Measurements from ENCODE around the gene MOCS3. TPM values are rescaled to one million over a fixed set of nuclear protein-coding genes. Genes with fewer than 3 reads are reported as not detected.

MOCS3 gene
- total RNA-seq, 2 donors from 2014 or later: 3.2 to 3.8 TPM

DNA sequence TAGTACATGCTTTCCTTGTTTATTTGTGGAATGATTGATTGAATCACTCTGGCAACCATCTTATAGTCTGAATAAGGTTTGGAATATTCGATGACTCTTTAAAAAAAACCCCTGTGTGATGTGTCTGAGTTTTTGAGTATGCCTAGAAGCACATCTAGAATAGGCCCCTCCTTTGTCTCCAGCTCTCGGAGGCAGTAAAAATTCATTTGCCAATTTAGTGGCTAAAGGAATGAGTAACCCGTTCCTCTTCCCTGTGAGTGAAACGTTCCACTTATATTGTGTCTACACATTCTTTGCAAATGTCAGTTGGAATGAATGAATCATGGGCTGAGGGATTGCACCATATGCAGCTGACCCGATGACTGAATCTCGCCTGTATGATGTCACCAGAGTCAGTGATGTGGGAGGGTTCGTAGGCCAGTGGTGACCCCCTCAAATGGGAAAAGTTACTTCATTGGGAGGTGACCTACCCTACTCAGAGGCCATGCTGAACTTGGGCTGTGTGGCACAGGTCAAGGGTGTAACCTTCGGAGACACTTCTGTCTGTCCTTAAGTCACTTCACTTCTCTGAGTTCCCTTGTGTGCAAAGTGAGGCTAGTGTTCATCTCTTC, 21.6 kb downstream of the MOCS3 start:
- peaks cover 12% of the 10 kb centered on the region for H3K36me3 Mint-ChIP-seq (ENCODE audit: low read depth)
- H3K4me3 Mint-ChIP-seq: no peak overlapping the region
- no peaks in the 10 kb centered on the region for H3K9me3 ChIP-seq (ENCODE audit: control insufficient read depth, low read length, poor library complexity, severe bottlenecking)
- H3K27me3 Mint-ChIP-seq: peaks cover 82% of the 10 kb centered on the region
- H3K4me1 Mint-ChIP-seq: peaks cover 2% of the 10 kb centered on the region
- DNase-seq: no peak
- H3K27ac Mint-ChIP-seq: no peak overlapping the region
- ATAC-seq: no peak

- peaks cover 78% of the 10 kb centered on the region for H3K27me3 Mint-ChIP-seq
- DNase-seq: peak; percentile 27 to 54 (median 32)
- no peak overlapping the region for H3K4me3 Mint-ChIP-seq
- peaks cover 8% of the 10 kb centered on the region for H3K36me3 Mint-ChIP-seq (ENCODE audit: low read depth)
- H3K9me3 ChIP-seq (ENCODE audit: control insufficient read depth, low read length, poor library complexity, severe bottlenecking): no peaks in the 10 kb centered on the region
- ATAC-seq: peak; percentile 66
- peaks cover 2% of the 10 kb centered on the region for H3K4me1 Mint-ChIP-seq
- H3K27ac Mint-ChIP-seq: no peak overlapping the region
Observed at GRCh38 chr20:50980851-50981713, 22.5 kb downstream of the MOCS3 start.

- Mint-ChIP-seq H3K4me1 (peaks cover 2% of the 10 kb centered on the region), H3K4me3 (no peak overlapping the region), H3K27me3 (peaks cover 81% of the 10 kb centered on the region), H3K36me3 (ENCODE audit: low read depth) (peaks cover 8% of the 10 kb centered on the region), H3K27ac (no peak overlapping the region)
- DNase-seq (no peak), ATAC-seq (no peak)
- H3K9me3 ChIP-seq (ENCODE audit: control insufficient read depth, low read length, poor library complexity, severe bottlenecking): no peaks in the 10 kb centered on the region
Observed at GRCh38 chr20:50981714-50982048, 23.1 kb downstream of the MOCS3 start.

- Mint-ChIP-seq H3K4me3 (no peak overlapping the region), H3K27ac (peak overlapping the region; percentile 34), H3K27me3 (peaks cover 82% of the 10 kb centered on the region), H3K4me1 (peaks cover 2% of the 10 kb centered on the region), H3K36me3 (ENCODE audit: low read depth) (peaks cover 8% of the 10 kb centered on the region)
- no peak for ATAC-seq
- no peak for DNase-seq
- H3K9me3 ChIP-seq (ENCODE audit: control insufficient read depth, low read length, poor library complexity, severe bottlenecking): no peaks in the 10 kb centered on the region
Observed at GRCh38 chr20:50982363-50982762, 23.7 kb downstream of the MOCS3 start.

DNA sequence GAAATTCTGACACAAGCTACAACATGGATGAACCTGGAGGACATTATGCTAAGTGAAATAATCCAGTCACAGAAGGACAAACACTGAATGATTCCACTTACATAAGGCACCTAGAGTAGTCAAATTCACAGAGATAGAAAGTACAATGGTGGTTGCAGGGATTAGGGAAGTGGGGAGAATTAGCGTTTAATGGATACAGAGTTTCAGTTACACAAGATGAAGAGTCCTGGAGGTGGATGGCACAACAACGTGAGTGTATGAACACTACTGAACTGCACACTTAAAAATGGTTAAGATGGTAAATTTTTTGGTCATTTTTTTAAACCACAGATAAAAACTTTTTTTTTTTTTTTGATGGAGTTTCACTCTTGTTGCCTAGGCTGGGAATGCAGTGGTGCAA, 24.7 kb downstream of the MOCS3 start:
- Mint-ChIP-seq H3K36me3 (ENCODE audit: low read depth) (peaks cover 8% of the 10 kb centered on the region), H3K4me3 (no peak overlapping the region), H3K4me1 (peaks cover 4% of the 10 kb centered on the region), H3K27ac (peak overlapping the region; percentile 34), H3K27me3 (peaks cover 76% of the 10 kb centered on the region)
- no peaks in the 10 kb centered on the region for H3K9me3 ChIP-seq (ENCODE audit: control insufficient read depth, low read length, poor library complexity, severe bottlenecking)
- no peak for DNase-seq
- no peak for ATAC-seq

DNA sequence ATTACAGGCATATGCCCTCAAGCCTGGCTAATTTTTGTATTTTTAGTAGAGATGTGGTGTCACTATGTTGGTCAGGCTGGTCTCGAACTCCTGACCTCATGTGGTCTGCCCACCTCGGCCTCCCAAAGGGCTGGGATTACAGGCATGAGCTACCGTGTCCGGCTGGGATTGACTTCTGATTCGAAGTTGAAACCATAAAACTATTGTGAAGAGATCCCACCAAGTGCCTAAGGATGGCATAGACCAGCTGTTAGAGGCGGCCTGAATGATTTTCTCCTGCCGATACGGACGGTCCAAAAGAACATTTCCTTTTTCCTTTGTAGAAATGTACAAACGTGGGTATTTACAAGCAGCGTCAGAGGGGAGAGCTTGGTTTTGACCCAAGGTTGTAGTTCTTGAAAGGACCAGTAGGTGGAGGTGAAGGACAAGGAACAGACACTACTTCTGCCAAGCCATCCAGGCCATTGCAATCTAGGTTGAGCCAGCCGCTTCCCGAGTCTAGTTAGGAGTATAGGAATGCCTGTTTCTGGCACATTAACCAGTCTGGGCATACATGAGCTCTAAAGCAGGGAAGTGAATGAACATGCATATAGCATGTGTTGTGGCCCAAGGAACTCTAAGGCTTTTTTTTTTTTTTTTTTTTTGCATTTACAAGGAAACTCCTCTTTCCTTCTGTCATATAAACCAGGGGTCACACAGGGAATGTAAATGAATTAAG, 29.0 kb downstream of the MOCS3 start:
- DNase-seq: peak in 2 of 3 donors; percentile 22 to 54
- Mint-ChIP-seq H3K36me3 (ENCODE audit: low read depth) (peaks cover 2% of the 10 kb centered on the region), H3K27ac (no peak overlapping the region), H3K4me3 (no peak overlapping the region), H3K4me1 (peaks cover 2% of the 10 kb centered on the region), H3K27me3 (peaks cover 48% of the 10 kb centered on the region)
- no peaks in the 10 kb centered on the region for H3K9me3 ChIP-seq (ENCODE audit: control insufficient read depth, low read length, poor library complexity, severe bottlenecking)
- ATAC-seq: peak; percentile 89

DNA sequence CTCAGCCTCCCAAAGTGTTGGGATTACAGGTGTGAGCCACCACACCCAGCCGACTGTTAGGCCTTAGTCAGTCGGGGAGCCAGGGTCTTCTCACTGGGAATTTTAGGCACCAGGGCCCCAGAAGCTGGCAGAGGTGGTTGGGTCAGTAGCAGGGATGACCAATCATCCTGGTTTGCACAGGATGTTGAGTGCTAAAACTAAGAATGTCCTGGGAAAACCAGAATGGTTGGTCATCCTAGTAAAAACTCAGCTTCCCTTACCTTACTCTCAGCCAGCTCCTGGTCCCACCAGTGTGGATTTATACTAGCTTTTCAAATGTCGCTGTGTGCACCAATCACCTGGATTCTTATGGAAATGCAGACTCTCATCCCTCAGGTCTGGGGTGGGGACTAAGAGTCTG, 32.5 kb downstream of the MOCS3 start:
- H3K4me1 Mint-ChIP-seq: peaks cover 2% of the 10 kb centered on the region
- H3K36me3 Mint-ChIP-seq (ENCODE audit: low read depth): no peaks in the 10 kb centered on the region
- H3K27me3 Mint-ChIP-seq: peaks cover 26% of the 10 kb centered on the region
- DNase-seq: no peak
- ATAC-seq: no peak
- H3K9me3 ChIP-seq (ENCODE audit: control insufficient read depth, low read length, poor library complexity, severe bottlenecking): no peaks in the 10 kb centered on the region
- no peak overlapping the region for H3K4me3 Mint-ChIP-seq
- no peak overlapping the region for H3K27ac Mint-ChIP-seq

- no peaks in the 10 kb centered on the region for H3K9me3 ChIP-seq (ENCODE audit: control insufficient read depth, low read length, poor library complexity, severe bottlenecking)
- Mint-ChIP-seq H3K27ac (no peak overlapping the region), H3K36me3 (ENCODE audit: low read depth) (no peaks in the 10 kb centered on the region), H3K4me3 (no peak overlapping the region), H3K4me1 (peaks cover 2% of the 10 kb centered on the region), H3K27me3 (peaks cover 21% of the 10 kb centered on the region)
- DNase-seq (no peak), ATAC-seq (no peak)
Observed at GRCh38 chr20:50992336-50992732, 33.7 kb downstream of the MOCS3 start.

DNA sequence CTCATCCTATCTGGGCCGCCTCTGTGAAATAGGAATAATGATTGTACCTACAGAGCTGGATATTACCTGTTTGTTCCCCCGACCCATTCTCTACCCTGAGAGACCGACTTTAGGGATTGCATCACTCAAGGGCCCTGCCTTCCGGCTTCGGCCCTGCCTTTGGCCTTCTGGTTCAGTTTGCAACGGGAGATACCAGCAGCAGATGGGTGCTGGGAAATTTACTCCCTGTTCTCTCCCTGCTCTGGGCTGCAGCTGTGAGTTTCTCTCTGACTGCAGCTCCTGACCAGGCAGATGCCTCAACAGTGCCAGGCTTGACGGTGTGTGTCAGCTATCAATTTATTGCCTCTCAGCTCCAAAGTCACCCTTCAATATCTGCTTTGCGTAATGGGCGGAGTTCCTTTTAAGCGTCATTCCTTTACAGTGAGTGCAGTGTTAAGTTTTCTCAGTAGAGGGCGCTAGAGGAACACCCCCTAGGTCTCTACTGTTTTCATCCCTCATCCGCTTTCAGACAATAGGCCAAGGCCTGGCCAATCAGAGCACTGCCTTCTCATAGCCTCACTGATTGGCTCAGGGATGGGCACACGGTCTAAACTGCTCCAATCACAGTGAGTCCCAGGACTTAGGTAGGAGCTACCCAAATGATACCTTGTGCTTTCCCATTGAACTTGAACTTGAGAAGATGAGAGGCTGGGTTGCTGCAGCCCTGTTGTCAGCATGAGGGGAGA, 34.3 kb downstream of the MOCS3 start:
- Mint-ChIP-seq H3K4me1 (no peaks in the 10 kb centered on the region), H3K27ac (no peak overlapping the region), H3K4me3 (no peak overlapping the region), H3K27me3 (peaks cover 17% of the 10 kb centered on the region), H3K36me3 (ENCODE audit: low read depth) (no peaks in the 10 kb centered on the region)
- ATAC-seq: peak; percentile 95
- no peaks in the 10 kb centered on the region for H3K9me3 ChIP-seq (ENCODE audit: control insufficient read depth, low read length, poor library complexity, severe bottlenecking)
- DNase-seq: no peak

DNA sequence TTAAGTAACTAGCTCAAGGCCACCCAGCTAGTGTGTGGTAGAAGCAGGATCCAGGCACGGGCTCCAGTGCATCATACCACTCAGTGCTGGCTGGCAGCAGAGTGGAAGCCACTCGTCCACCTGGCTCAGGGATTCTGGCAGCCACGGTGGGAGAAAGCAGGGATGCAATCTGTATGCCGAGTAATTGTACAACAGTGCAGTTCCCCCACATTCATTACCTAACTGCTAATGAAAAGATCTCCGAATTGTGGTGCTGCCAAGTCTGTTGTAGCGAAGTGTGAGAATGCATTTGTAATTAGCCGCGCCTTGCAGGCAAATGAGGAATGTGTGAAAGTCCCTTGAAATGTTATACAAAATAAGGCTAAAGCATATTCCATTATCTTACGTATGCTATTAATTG, 35.3 kb downstream of the MOCS3 start:
- Mint-ChIP-seq H3K27me3 (peaks cover 22% of the 10 kb centered on the region), H3K4me1 (no peaks in the 10 kb centered on the region), H3K4me3 (no peak overlapping the region), H3K36me3 (ENCODE audit: low read depth) (no peaks in the 10 kb centered on the region), H3K27ac (no peak overlapping the region)
- H3K9me3 ChIP-seq (ENCODE audit: control insufficient read depth, low read length, poor library complexity, severe bottlenecking): no peaks in the 10 kb centered on the region
- DNase-seq (no peak), ATAC-seq (no peak)

- peaks cover 3% of the 10 kb centered on the region for H3K4me1 Mint-ChIP-seq
- no peaks in the 10 kb centered on the region for H3K36me3 Mint-ChIP-seq (ENCODE audit: low read depth)
- no peak for ATAC-seq
- no peaks in the 10 kb centered on the region for H3K9me3 ChIP-seq (ENCODE audit: control insufficient read depth, low read length, poor library complexity, severe bottlenecking)
- peaks cover 28% of the 10 kb centered on the region for H3K27me3 Mint-ChIP-seq
- H3K4me3 Mint-ChIP-seq: no peak overlapping the region
- H3K27ac Mint-ChIP-seq: no peak overlapping the region
- DNase-seq: no peak
Observed at GRCh38 chr20:50995506-50995905, 36.9 kb downstream of the MOCS3 start.

DNA sequence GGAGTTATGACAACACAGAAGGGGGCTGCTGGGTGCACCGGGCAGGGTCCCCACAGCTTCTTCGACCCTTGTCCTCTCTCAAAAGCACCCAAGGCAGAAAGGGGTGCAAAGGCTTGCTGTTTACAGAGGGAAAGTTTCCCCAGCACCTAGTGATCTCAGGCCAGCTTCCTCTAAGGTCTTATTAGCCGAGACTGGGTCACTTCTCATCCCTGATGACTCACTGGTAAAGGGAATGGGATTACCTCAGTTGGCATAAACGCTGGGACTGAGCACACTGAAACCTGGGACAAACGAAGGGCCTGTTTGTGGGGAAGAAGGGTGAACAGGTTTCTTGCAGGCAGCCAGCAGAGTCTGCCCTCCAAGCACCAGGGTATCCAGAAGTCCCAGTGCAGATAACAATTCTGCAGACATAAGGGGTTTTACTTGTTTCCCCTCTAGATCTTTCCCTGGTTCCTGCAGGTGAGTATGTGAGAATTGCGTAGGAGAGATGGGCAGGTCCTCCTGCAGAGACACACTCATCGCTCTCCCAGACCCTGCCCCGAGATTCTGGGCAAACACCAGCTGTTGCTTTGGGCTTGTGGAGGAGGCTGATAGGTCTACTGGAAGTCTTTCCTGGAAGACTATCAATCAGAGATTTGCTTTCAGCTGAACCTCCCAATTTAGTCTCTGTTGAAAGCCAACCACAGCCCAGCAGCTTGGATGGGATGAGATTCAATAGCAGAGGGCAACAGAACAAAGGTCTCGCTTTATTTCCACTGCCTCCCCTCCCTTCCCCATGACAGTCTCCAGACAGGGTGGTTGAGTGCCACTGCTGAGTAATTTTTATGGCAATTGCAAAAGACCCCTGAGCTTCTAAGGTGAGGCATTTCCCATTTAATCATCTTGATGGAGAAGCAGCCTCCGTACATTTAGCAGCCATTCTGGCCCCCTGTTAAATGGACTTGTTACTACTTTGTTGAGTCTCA, 38.6 kb downstream of the MOCS3 start:
- no peak for DNase-seq
- H3K9me3 ChIP-seq (ENCODE audit: control insufficient read depth, low read length, poor library complexity, severe bottlenecking): no peaks in the 10 kb centered on the region
- H3K4me1 Mint-ChIP-seq: peaks cover 3% of the 10 kb centered on the region
- H3K27ac Mint-ChIP-seq: no peak overlapping the region
- no peaks in the 10 kb centered on the region for H3K36me3 Mint-ChIP-seq (ENCODE audit: low read depth)
- no peak for ATAC-seq
- H3K27me3 Mint-ChIP-seq: peaks cover 43% of the 10 kb centered on the region
- H3K4me3 Mint-ChIP-seq: no peak overlapping the region

All from T-helper 17 cell (primary cell).